Measurements from ENCODE around the gene RALGPS1.
A peak's percentile ranks its signal among the peaks of the same experiment; 100 is the strongest.

RALGPS1 gene

GRCh38 chr9:127175319-127175715 lies 260.7 kb downstream of the RALGPS1 start:
- no peak for DNase-seq (ENCODE audit: low read depth)

DNA sequence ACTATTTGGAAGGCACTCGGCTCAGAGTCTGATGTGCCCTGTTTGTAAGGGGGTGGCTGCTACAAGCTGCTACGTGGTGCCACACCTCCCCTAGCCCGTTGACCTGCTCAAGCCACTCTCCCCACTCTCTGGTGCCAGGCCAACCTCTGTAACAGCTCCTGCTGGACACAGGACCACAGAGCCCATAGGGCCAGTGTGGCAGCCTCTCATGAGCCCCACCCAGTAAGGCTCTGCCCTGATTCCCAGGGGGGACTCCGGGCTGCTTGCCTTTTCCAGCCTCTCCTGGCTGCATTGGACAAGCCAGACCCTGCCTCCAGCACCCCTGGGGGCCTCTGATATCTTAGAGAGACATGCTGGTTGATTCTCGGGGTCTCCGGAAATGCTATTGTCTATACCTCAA lies 261.2 kb downstream of the RALGPS1 start:
- no peak for DNase-seq (ENCODE audit: low read depth)

DNA sequence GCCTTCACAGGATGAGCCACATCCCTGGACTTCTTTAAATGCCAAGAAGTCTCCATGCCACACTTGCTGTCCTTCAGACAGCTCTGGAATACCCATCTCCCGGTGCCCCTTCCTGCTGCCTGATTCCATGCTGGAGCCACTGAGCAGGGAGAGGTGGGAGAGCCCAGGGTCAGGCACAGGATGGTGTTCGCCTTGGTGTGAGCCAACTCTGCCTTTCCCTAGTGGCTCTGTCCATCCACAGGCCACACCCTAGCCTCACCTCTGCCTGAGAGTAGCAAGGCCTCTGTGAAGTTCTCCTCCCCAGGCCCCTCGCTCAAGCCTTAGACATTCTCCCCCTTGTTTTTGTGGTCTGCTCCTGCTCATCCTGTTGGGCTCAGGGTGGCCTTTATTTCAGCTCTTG lies 262.0 kb downstream of the RALGPS1 start:
- no peak for DNase-seq (ENCODE audit: low read depth)

- DNase-seq (ENCODE audit: low read depth) = no peak
Measured at GRCh38 chr9:127177231-127177630, 262.6 kb downstream of the RALGPS1 start.

GRCh38 chr9:127177665-127178265 lies 263.2 kb downstream of the RALGPS1 start:
- DNase-seq (ENCODE audit: low read depth) = no peak

DNA sequence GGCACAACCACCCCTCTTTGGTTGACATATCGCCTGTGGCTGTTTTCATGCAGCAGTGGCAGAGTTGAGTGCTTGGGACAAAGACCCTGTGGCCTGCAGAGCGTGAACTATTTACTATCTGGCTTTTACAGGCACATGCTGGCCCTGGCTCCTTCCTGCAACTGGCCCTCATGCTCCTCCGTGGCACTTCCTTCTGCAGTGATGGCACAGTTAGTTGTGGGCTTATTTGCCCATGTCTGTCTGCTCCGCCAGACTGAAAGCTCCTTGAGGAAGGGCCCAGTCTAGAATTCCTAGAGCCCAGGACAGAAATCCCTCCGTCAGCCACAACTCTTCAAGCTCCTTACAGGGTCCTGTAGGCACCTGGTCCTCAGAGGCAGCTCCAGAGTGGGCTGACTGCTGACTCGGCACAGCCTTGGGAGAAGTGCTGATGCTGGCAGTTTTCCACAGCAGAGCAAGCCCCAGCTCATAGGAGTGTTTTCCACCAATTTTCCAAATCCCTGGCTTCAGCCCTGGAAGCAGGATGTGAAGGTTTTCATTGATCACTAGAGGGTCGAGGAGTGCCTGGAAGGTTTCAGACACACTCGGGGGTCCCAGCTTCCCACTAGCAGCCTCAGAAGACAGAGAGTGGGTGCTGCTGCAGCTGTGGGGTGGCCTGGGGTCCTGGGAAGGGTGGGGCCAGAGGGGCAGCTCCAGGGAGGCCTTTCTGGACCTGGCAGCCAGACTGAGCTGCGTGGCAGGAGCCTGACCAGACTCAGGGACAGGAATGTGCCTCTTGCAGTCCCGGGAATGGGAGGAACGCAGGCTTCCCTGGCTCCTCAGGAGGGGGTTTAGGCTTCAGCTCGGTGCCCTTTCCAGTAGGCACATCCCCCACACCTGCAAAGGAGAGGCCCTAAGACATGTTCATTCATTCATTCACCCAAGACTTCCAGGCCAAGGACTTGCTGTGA lies 264.4 kb downstream of the RALGPS1 start:
- no peak for DNase-seq (ENCODE audit: low read depth)

DNA sequence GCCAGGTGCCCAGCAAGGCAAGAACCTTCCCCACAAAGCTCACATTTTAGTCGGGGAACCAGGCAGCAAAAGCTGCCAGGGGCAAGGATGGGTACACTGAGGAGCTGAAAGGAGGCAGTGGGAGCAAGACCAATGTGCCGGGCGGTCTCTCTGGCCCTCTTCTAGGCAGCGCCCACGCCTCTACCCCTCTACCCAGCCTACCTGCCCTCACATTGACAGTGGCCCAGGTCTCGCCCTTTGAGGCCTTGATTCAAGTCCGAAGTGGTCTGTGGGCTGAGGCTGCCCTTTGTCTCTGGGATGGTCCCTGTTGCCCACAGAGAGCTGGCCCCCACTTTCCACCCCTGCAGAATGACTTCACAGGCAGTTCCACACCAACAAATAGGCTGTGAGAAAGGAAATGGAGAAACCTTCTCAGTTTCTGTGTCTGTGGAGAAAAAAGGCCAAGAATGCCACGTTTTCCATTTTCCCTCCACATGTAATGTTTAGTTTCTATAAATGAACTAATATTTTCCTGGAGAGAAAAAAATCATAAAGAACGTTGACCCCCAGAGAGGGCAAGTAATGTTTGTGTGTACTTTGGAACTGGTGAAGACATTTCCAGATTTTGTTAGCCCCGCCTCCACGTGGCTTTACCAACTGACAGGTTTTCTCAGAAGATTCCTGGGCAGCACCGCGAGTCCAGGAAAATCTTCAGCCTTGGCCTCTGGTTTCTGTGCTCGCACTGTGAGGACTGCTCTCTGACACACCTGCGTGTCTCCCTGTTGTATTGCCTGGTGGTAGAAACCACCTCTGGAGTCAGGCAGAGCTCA lies 265.3 kb downstream of the RALGPS1 start:
- DNase-seq (ENCODE audit: low read depth) = no peak

- DNase-seq (ENCODE audit: low read depth) = no peak
Measured at GRCh38 chr9:127180457-127181314, 266.1 kb downstream of the RALGPS1 start.

- no peak for DNase-seq (ENCODE audit: low read depth)
Measured at GRCh38 chr9:127181315-127181580, 266.7 kb downstream of the RALGPS1 start.

DNA sequence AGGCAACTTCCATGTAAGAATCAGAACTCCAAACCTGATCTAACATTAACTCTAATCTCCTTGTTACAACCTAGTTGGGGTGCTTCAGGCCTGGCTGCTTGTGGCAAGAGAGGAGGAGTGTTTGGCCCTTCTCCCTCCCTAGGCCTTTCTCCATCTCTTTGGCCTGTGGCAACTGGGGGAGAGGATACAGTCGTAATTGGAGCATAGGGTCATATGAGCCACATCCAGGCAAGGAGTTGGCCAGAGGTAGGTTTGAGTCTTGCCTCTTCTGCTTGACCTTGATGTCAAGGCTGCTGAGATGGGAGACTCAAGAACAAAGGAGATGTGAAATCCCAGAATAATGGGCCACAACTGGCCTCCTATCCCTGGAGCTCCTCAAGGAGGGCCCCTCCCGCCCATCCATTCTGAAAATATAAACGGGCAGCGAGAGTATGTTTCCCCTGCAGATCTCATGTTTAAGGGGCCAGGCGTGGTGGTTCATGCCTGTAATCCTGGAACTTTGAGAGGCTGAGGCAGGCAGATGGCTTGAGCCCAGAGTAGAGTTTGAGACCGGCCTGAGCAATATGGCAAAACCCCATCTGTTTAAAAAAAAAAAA lies 267.1 kb downstream of the RALGPS1 start:
- DNase-seq (ENCODE audit: low read depth) = no peak

DNA sequence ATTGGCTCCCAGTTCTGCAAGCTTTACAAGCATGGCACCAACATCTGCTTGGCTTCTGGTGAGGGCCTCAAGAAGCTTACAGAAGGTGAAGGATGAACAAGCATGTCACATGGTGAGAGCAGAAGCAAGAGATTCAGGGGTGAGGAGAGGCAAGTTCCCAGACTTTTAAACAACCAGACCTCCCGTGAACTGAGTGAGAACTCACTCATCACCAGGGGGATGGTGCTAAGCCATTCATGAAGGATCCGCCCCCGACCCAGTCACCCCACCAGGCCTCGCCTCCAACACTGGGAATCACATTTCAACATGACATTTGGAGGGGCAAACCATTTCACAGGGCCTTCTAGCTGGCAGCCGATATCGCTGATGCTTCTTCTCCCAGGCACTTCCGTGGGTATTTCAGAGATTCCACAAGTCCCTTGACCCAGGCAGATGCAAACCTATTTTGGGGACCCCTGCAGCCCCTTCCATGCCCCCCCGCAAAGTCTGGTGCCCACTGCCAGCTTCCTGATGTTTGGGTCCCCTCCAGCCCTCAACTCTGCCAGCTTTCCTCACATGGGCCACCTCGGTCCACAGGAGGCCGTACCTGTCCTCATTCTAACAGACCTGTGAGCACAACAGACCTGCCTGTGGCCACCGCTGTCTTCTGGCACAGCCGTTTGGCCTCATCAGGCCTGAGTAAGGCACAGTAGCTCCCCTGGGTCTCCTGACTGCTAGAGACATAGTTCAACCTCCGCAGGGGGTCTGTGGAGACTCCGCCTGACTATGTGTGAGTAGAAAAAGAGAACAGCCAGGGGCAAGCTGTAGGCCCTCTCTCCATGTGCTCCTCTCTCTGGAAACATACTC lies 268.5 kb downstream of the RALGPS1 start:
- DNase-seq (ENCODE audit: low read depth) = no peak

- DNase-seq (ENCODE audit: low read depth) = no peak
Measured at GRCh38 chr9:127183814-127184582, 269.4 kb downstream of the RALGPS1 start.

GRCh38 chr9:127184641-127185040 lies 270.1 kb downstream of the RALGPS1 start:
- no peak for DNase-seq (ENCODE audit: low read depth)

GRCh38 chr9:127185181-127185580 lies 270.6 kb downstream of the RALGPS1 start:
- no peak for DNase-seq (ENCODE audit: low read depth)

DNA sequence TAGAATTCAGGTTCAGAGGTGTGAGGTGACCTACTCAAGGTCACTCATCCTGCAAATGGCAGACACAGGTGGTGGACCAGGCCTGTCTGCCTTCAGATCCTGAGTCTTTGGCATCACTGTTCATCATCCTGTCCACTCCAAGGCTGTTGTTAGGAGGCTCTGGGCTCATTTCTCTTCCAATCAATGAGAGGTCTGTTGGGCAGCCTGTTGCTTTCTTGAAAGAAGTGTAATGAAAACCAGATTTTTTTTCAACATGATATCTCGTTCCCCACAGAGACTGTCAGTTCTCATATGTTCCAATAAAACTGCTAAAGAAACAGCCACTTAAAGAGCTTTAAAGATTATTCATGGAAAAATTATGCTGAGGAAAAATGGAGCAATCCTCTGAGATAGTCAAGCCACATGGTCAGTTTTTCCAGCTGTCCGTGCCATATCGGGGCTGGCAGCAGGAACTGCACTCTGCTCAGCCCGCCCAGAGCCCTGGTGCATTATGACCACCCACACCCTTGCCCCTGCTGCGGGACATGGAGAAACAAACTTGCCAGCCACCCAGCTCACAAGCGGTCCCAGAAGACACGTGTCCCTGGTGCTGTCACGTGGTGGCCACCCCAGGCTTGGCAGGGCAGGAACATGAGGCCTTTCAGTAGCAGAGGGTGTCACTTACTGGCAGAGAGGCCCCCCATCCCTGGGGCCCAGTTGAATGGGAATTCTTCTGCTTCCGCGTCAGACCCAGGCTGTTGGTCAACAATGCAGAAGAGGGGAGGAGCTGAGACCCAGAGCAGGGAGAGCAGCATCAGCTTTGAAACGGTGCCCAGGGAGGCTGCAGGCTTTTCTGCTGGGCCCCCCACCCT lies 271.6 kb downstream of the RALGPS1 start:
- DNase-seq (ENCODE audit: low read depth) = peak; percentile 33

DNA sequence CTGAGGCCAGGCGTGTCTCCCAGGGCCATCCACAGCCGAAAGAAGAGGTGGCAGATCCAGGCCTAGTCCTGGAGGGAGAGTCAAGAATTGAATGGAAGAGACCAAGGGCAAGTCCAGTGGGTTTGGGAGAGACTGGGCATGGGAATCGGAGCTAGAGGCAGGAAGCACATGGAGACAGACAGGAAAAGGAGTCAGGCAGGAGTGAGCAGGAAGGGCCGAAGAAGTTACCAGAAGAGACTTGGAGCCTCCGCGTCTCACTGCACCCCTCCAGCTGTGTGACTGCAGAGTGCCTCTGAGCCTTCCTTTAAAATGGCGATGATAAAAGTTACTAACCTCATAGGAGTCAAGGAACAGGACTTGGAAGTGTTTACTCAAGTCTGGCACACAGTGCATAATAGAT lies 272.2 kb downstream of the RALGPS1 start:
- no peak for DNase-seq (ENCODE audit: low read depth)

DNA sequence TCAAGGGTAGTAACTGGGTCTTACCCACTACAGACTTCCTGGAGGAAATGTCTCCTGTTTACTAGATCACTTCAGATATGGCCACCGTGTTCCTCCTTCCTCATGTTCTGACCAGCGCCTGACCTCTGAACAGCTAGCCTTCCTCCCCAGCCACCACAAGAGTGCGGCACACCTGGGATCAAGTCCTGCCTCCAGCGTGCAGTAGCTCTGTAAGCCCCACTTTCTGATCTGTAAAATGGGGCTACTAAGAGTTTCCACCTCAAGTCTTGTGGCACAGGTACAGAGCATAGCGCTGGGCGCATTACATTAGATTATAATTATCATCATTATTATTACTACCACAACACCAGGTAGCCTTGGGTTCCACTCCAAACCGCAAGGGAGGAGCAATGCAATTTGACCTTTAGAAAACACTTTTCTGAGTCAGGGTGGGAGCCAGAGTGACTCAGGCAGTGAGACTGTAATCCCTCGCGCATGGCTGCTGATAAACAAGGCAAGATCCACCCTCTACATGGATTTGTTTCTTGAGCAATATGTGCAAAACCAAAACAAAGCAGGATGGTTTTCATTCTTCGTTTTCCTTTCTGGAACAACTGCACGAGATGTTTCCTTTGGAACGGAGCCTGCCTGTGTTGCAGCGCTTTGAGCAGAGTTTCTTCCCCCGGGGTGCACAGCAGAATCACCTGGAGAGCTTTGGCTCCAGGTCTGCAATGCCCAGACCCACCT lies 272.8 kb downstream of the RALGPS1 start:
- DNase-seq (ENCODE audit: low read depth) = peak; percentile 71

GRCh38 chr9:127188396-127188795 lies 273.8 kb downstream of the RALGPS1 start:
- no peak for DNase-seq (ENCODE audit: low read depth)

Data from HS-27A (cell line).